Neural progenitor cell (in vitro differentiated cells): ENCODE data around the gene MMP17. TPM values are rescaled to one million over a fixed set of nuclear protein-coding genes. Genes with fewer than 3 reads are reported as not detected.
"Not testable (repeated sequence)": the region's sequence is repeated elsewhere in the genome, so short reads cannot be mapped to it uniquely, and the experiment has no call there.

Experiments used
- DNase-seq: peaks from one replicate; pipeline ENCODE4 v3.0.0-alpha.2; 2016; ENCODE audit warnings: low spot score
- H2AFZ ChIP-seq: fragments of 200-600 bp; sonication (generic); replicated peaks from 2 replicates; pipeline ENCODE4 v1.6.1; 2016; ENCODE audit warnings: antibody characterized with exemption
- H3F3A ChIP-seq: fragments of 200-600 bp; sonication (generic); 2 replicates; pipeline ENCODE4 v1.6.1; 2016; ENCODE audit warnings: antibody characterized with exemption, low read depth
- H3K27ac ChIP-seq: fragments of 200-600 bp; sonication (generic); 2 replicates; pipeline ENCODE4 v1.5.1; 2016; ENCODE audit warnings: mild to moderate bottlenecking
- H3K27me3 ChIP-seq: fragments of 200-600 bp; sonication (generic); 2 replicates; pipeline ENCODE4 v1.6.1; 2016; ENCODE audit warnings: mild to moderate bottlenecking, moderate library complexity
- H3K36me3 ChIP-seq: fragments of 200-600 bp; sonication (generic); 2 replicates; pipeline ENCODE4 v1.5.1; 2016
- H3K4me1 ChIP-seq: fragments of 200-600 bp; sonication (generic); 2 replicates; pipeline ENCODE4 v1.6.1; 2016; ENCODE audit warnings: mixed run types
- H3K4me2 ChIP-seq: fragments of 200-600 bp; sonication (generic); 2 replicates; pipeline ENCODE4 v1.6.1; 2016
- H3K4me3 ChIP-seq: fragments of 200-600 bp; sonication (generic); 2 replicates; pipeline ENCODE4 v1.5.1; 2016
- H3K79me2 ChIP-seq: fragments of 200-600 bp; sonication (generic); 2 replicates; pipeline ENCODE4 v1.6.1; 2016; ENCODE audit warnings: low read depth
- H3K9ac ChIP-seq: fragments of 200-600 bp; sonication (generic); 2 replicates; pipeline ENCODE4 v1.6.1; 2016
- H3K9me3 ChIP-seq: fragments of 200-600 bp; sonication (generic); 2 replicates; pipeline ENCODE4 v1.5.1; 2016; ENCODE audit warnings: low read depth
- H4K20me1 ChIP-seq: fragments of 200-600 bp; sonication (generic); 2 replicates; pipeline ENCODE4 v1.6.1; 2016; ENCODE audit warnings: low read depth
- H3K27ac Mint-ChIP-seq: 3 replicates; pipeline ENCODE4 v1.8.0; 2021; ENCODE audit warnings: mixed read lengths
- H3K27me3 Mint-ChIP-seq: 2 replicates; pipeline ENCODE4 v1.8.0; 2022; ENCODE audit warnings: low read depth, mild to moderate bottlenecking, inconsistent platforms, moderate library complexity, mixed read lengths; ENCODE audit not compliant: insufficient read depth
- H3K36me3 Mint-ChIP-seq: 3 replicates; pipeline ENCODE4 v1.8.0; 2021; ENCODE audit warnings: mixed read lengths
- H3K4me1 Mint-ChIP-seq: 3 replicates; pipeline ENCODE4 v1.8.0; 2021; ENCODE audit warnings: mixed read lengths
- H3K4me3 Mint-ChIP-seq: 3 replicates; pipeline ENCODE4 v1.8.0; 2021; ENCODE audit warnings: mild to moderate bottlenecking, moderate library complexity, mixed read lengths
- H3K9me3 Mint-ChIP-seq: 3 replicates; pipeline ENCODE4 v1.8.0; 2020; ENCODE audit warnings: mixed read lengths
- EZH2 ChIP-seq: fragments of 200-600 bp; sonication (generic); IDR thresholded peaks from 2 replicates; pipeline ENCODE4 v1.6.1; 2017; ENCODE audit warnings: antibody characterized with exemption, mild to moderate bottlenecking, moderate library complexity
- EZH2phosphoT487 ChIP-seq: fragments of 200-600 bp; sonication (generic); IDR thresholded peaks from 2 replicates; pipeline ENCODE4 v1.6.1; 2017; ENCODE audit warnings: antibody characterized with exemption
- total RNA-seq: library from RNA; depleted of rRNA; stranded (reverse); fragments of >200 nt; gene quantifications from 2 replicates; pipeline ENCODE4 v1.2.3, GENCODE V29; 2015; ENCODE audit warnings: low replicate concordance
- TF ChIP-seq, protein P1 (sequence below): fragments of 200-600 bp; sonication (generic); IDR thresholded peaks from 2 replicates; pipeline ENCODE4 v1.5.1; 2017; ENCODE audit warnings: antibody characterized with exemption, mild to moderate bottlenecking

The MMP17 gene
- total RNA-seq, 1 donor from 2014 or later, result 2.1 TPM

DNA sequence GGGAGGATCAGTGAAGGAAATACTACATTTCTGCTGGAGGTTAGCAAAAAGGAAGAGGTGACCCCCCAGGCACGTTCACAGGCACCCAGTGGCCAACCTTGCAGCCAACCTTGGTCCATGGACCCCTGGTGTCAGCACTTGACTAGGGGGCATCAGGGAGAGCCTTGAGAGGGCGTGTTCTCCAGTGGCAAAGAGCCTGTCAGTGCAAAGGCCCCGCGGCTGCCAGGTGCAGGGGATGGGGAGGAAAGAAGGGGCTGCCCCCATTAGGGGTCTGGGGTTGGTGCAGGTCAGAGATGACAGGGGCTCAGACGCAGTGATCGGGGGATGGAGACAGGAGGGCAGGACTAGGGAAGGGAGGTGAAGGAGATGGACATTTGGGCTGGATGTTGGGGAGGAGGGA is 43.5 kb downstream of the MMP17 start:
- no peak overlapping the region for H3K27ac Mint-ChIP-seq
- H3K4me3 Mint-ChIP-seq, result no peak overlapping the region
- no peak overlapping the region for H3K4me3 ChIP-seq
- no peak overlapping the region for H3K9ac ChIP-seq
- no peaks in the 10 kb centered on the region for H3K36me3 Mint-ChIP-seq
- no peaks in the 10 kb centered on the region for H3F3A ChIP-seq
- H4K20me1 ChIP-seq, result no peaks in the 10 kb centered on the region
- H3K9me3 ChIP-seq, result no peaks in the 10 kb centered on the region
- no peaks in the 10 kb centered on the region for H3K27me3 ChIP-seq
- no peaks in the 10 kb centered on the region for H3K79me2 ChIP-seq
- DNase-seq, result no peak
- no peak overlapping the region for H2AFZ ChIP-seq
- H3K4me2 ChIP-seq, result no peak overlapping the region
- H3K36me3 ChIP-seq, result no peaks in the 10 kb centered on the region
- H3K4me1 Mint-ChIP-seq, result peaks cover 6% of the 10 kb centered on the region
- no peak for TF ChIP-seq EZH2phosphoT487
- TF ChIP-seq EZH2, result no peak
- TF ChIP-seq, protein P1, sequence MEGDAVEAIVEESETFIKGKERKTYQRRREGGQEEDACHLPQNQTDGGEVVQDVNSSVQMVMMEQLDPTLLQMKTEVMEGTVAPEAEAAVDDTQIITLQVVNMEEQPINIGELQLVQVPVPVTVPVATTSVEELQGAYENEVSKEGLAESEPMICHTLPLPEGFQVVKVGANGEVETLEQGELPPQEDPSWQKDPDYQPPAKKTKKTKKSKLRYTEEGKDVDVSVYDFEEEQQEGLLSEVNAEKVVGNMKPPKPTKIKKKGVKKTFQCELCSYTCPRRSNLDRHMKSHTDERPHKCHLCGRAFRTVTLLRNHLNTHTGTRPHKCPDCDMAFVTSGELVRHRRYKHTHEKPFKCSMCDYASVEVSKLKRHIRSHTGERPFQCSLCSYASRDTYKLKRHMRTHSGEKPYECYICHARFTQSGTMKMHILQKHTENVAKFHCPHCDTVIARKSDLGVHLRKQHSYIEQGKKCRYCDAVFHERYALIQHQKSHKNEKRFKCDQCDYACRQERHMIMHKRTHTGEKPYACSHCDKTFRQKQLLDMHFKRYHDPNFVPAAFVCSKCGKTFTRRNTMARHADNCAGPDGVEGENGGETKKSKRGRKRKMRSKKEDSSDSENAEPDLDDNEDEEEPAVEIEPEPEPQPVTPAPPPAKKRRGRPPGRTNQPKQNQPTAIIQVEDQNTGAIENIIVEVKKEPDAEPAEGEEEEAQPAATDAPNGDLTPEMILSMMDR, result no peak
- peaks cover 18% of the 10 kb centered on the region for H3K27me3 Mint-ChIP-seq
- H3K27ac ChIP-seq, result no peak overlapping the region
- no peaks in the 10 kb centered on the region for H3K4me1 ChIP-seq
- peaks cover 11% of the 10 kb centered on the region for H3K9me3 Mint-ChIP-seq

DNA sequence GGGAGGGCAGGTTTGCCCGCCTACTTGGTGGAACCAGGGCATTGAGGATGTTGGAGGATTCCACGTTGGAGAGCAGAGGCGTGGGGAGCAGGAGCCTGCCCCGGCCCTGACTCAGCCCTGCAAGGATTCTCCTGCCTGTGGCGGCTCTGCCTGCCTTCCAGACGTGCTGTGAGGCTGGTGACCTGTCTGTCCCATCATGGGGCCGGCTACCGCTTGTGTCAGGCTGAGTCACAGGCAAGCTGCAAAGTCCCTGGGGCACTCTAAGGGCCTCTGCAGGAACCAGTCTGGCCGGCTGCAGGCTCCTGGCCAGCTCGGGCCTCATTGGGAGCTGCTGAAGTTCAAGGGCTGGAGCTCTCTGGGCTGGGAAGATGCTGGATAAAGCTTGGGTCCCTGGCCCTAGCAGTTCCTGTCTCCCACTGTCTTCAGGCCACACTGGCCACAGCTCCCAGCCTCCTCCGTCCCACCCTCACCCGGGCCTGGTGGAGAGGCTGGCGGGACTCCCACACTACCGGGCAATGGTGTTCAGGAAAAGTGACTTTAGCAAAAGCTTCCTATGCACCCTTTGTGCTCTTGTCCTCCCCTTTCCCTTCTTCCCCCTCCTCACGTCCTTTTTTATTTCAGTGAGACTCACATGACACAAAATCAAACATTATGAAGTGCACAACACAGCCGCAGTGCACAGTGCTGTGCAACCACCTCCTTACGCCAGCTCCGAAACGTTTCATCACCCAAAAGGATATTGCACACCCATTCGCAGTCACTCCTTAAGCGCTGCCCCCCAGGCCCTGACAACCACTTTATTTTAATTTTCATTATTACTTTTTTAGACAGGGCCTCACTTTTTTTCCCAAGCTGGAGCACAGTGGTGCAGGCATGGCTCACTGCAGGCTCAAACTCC is 44.2 kb downstream of the MMP17 start:
- Histone ChIP-seq H3K27ac (no peak overlapping the region), H3K4me2 (no peak overlapping the region), H3K9ac (no peak overlapping the region), H3K36me3 (no peaks in the 10 kb centered on the region), H3K27me3 (no peaks in the 10 kb centered on the region), H3K9me3 (no peaks in the 10 kb centered on the region), H4K20me1 (no peaks in the 10 kb centered on the region), H2AFZ (no peak overlapping the region), H3K4me3 (no peak overlapping the region), H3F3A (peaks cover under 1% of the 10 kb centered on the region), H3K79me2 (no peaks in the 10 kb centered on the region), H3K4me1 (peaks cover under 1% of the 10 kb centered on the region)
- no peak for DNase-seq
- peaks cover 6% of the 10 kb centered on the region for H3K4me1 Mint-ChIP-seq
- H3K4me3 Mint-ChIP-seq, result no peak overlapping the region
- H3K27ac Mint-ChIP-seq, result no peak overlapping the region
- peaks cover 16% of the 10 kb centered on the region for H3K27me3 Mint-ChIP-seq
- peaks cover 11% of the 10 kb centered on the region for H3K9me3 Mint-ChIP-seq
- no peaks in the 10 kb centered on the region for H3K36me3 Mint-ChIP-seq
- TF ChIP-seq, protein P1, result no peak
- no peak for TF ChIP-seq EZH2phosphoT487
- no peak for TF ChIP-seq EZH2

DNA sequence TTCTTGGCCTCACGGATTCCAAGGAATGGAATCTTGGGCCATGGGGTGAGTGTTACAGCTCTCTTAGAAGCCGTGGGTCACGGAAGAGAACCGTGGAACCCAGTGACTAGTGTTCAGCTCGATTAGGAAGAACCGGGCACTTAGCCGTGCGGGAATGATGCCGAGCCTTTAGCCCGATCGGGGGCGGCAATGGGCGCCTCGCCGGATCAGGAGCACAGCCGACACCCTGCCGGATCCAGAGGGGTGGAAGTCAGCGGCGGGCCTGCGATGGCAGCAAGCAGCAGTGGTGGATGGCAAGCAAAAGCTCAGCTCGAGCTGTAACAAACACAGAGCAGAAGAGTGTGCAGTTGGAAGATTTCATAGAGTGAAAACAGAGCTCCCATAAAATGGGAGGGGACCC is 45.1 kb downstream of the MMP17 start:
- peaks cover 11% of the 10 kb centered on the region for H3K27me3 Mint-ChIP-seq
- Histone ChIP-seq H3K79me2 (no peaks in the 10 kb centered on the region), H3K4me1 (peaks cover 9% of the 10 kb centered on the region), H2AFZ (no peak overlapping the region), H3K36me3 (no peaks in the 10 kb centered on the region), H3F3A (peaks cover 9% of the 10 kb centered on the region), H3K9me3 (no peaks in the 10 kb centered on the region), H3K4me3 (no peak overlapping the region), H3K4me2 (no peak overlapping the region), H3K9ac (no peak overlapping the region), H3K27ac (no peak overlapping the region), H4K20me1 (no peaks in the 10 kb centered on the region), H3K27me3 (no peaks in the 10 kb centered on the region)
- peaks cover 11% of the 10 kb centered on the region for H3K9me3 Mint-ChIP-seq
- no peak overlapping the region for H3K27ac Mint-ChIP-seq
- TF ChIP-seq, protein P1, result no peak
- TF ChIP-seq EZH2phosphoT487 (no peak), EZH2 (no peak)
- H3K4me1 Mint-ChIP-seq, result peaks cover 8% of the 10 kb centered on the region
- no peak overlapping the region for H3K4me3 Mint-ChIP-seq
- no peaks in the 10 kb centered on the region for H3K36me3 Mint-ChIP-seq
- no peak for DNase-seq

DNA sequence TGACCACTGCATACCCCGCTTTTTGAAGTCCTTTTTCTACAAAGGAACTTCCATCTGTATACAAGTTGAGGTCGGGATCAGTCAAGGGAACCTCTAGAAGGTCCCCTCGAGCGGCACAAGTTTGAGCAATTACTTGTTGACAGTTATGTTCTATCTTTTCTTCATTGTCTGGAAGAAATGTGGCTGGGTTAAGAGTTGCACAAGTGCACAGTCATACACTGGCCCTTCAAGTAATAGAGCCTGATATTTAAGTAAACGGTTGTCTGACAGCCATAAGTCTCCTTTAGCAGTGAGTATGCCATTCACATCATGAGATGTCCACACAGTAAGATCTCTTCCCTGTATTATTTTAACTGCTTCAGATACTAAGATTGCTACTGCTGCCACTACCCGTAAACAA is 46.8 kb downstream of the MMP17 start:
- H3K36me3 Mint-ChIP-seq, H3K9me3 ChIP-seq, H3K4me2 ChIP-seq, H4K20me1 ChIP-seq, H3K4me3 Mint-ChIP-seq, H3K4me3 ChIP-seq, DNase-seq, H3K79me2 ChIP-seq, H3K27me3 Mint-ChIP-seq, H3K27me3 ChIP-seq, H2AFZ ChIP-seq, H3K27ac Mint-ChIP-seq, H3K36me3 ChIP-seq, H3K9ac ChIP-seq, H3K27ac ChIP-seq: not testable (repeated sequence)
- peaks cover 25% of the 10 kb centered on the region for H3F3A ChIP-seq
- Mint-ChIP-seq H3K9me3 (peaks cover 11% of the 10 kb centered on the region), H3K4me1 (peaks cover 16% of the 10 kb centered on the region)
- peaks cover 26% of the 10 kb centered on the region for H3K4me1 ChIP-seq

DNA sequence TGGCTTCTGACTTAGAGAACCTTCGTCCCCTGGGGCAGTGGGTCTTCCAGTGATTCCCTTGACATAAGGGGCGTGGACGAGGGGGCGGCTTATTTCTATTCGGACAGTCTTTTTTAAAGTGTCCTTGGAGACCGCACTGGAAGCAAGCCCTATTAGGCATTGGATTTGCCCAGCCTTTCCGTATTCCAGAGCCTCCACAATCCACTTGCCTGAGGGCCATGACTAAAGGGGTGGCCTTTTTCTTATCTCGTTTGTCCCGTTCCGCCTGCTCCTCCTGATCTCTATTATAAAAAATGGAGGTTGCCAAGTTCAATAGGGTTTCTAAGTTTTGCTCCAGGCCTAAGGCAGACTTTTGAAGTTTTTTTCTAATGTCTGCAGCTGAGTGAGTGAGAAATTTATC is 49.0 kb downstream of the MMP17 start:
- not testable (repeated sequence) for H2AFZ ChIP-seq, H3K9ac ChIP-seq, H3K27ac ChIP-seq, H3K27ac Mint-ChIP-seq, H3K9me3 ChIP-seq, H3K4me3 Mint-ChIP-seq, H4K20me1 ChIP-seq, H3K36me3 ChIP-seq, DNase-seq, H3K4me3 ChIP-seq, H3K4me2 ChIP-seq, H3K27me3 ChIP-seq, H3K36me3 Mint-ChIP-seq, H3K79me2 ChIP-seq
- Mint-ChIP-seq H3K27me3 (peaks cover 13% of the 10 kb centered on the region), H3K9me3 (peaks cover 11% of the 10 kb centered on the region), H3K4me1 (peaks cover 15% of the 10 kb centered on the region)
- Histone ChIP-seq H3F3A (peaks cover 25% of the 10 kb centered on the region), H3K4me1 (peaks cover 30% of the 10 kb centered on the region)
